Vagina (tissue), 2 donors: ENCODE measurements around the gene ST8SIA3. TPM values are rescaled to one million over a fixed set of nuclear protein-coding genes. Genes with fewer than 3 reads are reported as not detected.

ENCODE experiments used
- DNase-seq, 2 donors: peaks; one replicate each; pipeline ENCODE4 v3.0.0-alpha.2; 2017; ENCODE audit errors: extremely low spot score in 2 of 2
- H3K27ac ChIP-seq: fragments of 200-600 bp; sonication (generic); one replicate; pipeline ENCODE4 v1.5.1; 2019
- H3K27me3 ChIP-seq: fragments of 200-600 bp; sonication (generic); one replicate; pipeline ENCODE4 v1.5.1; 2019
- H3K36me3 ChIP-seq, 2 donors: fragments of 200-600 bp; sonication (generic); one replicate each; pipeline ENCODE4 v1.5.1; 2017 to 2019
- H3K4me1 ChIP-seq: fragments of 200-600 bp; sonication (generic); one replicate; pipeline ENCODE4 v1.5.1; 2019
- H3K4me3 ChIP-seq, 2 donors: fragments of 200-600 bp; sonication (generic); 1 replicate in 1 of 2; 2 replicates in 1 of 2; pipeline ENCODE4 v1.5.1; 2016 to 2019
- H3K9me3 ChIP-seq: fragments of 200-600 bp; sonication (generic); one replicate; pipeline ENCODE4 v1.5.1; 2019
- POLR2A ChIP-seq, 2 donors: fragments of 450-650 bp; IDR thresholded peaks; one replicate each; pipeline ENCODE4 v1.6.1; 2017; ENCODE audit warnings: antibody characterized with exemption in 2 of 2, mild to moderate bottlenecking in 2 of 2, moderate library complexity in 2 of 2
- POLR2AphosphoS5 ChIP-seq, 2 donors: sonication (generic); formaldehyde crosslinking; IDR thresholded peaks; one replicate each; pipeline ENCODE4 v1.9.0; 2017; ENCODE audit warnings: antibody characterized with exemption in 2 of 2, mild to moderate bottlenecking in 2 of 2, low read depth in 1 of 2; ENCODE audit not compliant: insufficient read depth in 1 of 2
- intact Hi-C: fragments of 100-400 bp; cut with DNase I; formaldehyde crosslinking; loops from one replicate; pipeline ENCODE4 v1.15.1; 2023
- total RNA-seq: library from RNA; depleted of rRNA; stranded (reverse); fragments of >200 nt; gene quantifications from one replicate; pipeline ENCODE4 v1.2.3, GENCODE V29; 2016
- TF ChIP-seq, protein P1 (sequence below), 3 experiments: fragments of 450-650 bp in 2 of 3; fragments of 200-600 bp in 1 of 3; sonication (generic) in 1 of 3; IDR thresholded peaks; one replicate each; pipeline ENCODE4 v1.5.1; 2017 to 2019; ENCODE audit warnings: antibody characterized with exemption in 3 of 3, mild to moderate bottlenecking in 2 of 3, moderate library complexity in 2 of 3

ST8SIA3 gene
- total RNA-seq, 1 donor from 2014 or later, result 0.25 TPM

DNA sequence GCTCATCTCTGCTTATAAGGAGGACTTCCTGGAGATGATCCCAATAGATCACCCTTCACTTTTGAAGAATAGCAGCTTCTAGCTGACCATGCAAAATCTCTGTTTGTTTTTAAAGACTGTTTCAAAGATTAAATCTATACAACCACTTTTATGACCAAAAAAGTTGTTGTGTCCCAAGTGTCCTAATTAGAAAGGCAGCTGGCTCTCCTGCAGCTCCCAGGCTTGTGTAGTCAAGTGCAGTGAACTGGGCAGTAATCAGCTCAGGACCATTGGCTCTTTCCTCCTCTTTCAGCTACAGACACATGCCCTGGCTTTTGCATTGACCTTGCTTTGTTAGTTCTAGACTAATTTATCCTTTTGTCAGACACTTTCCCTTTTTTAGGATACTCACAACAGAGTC, 10.4 kb downstream of the ST8SIA3 start:
- TF ChIP-seq POLR2AphosphoS5 (IDR thresholded peaks at IDR 0.05; ENCODE audit: insufficient read depth in 1 of 2, low read depth in 1 of 2), result no peak
- TF ChIP-seq, protein P1, sequence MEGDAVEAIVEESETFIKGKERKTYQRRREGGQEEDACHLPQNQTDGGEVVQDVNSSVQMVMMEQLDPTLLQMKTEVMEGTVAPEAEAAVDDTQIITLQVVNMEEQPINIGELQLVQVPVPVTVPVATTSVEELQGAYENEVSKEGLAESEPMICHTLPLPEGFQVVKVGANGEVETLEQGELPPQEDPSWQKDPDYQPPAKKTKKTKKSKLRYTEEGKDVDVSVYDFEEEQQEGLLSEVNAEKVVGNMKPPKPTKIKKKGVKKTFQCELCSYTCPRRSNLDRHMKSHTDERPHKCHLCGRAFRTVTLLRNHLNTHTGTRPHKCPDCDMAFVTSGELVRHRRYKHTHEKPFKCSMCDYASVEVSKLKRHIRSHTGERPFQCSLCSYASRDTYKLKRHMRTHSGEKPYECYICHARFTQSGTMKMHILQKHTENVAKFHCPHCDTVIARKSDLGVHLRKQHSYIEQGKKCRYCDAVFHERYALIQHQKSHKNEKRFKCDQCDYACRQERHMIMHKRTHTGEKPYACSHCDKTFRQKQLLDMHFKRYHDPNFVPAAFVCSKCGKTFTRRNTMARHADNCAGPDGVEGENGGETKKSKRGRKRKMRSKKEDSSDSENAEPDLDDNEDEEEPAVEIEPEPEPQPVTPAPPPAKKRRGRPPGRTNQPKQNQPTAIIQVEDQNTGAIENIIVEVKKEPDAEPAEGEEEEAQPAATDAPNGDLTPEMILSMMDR (IDR thresholded peaks at IDR 0.05), result no peak
- Histone ChIP-seq H3K27me3 (no peaks in the 10 kb centered on the region), H3K36me3 (no peaks in the 10 kb centered on the region), H3K4me1 (no peaks in the 10 kb centered on the region), H3K27ac (no peak overlapping the region), H3K9me3 (no peaks in the 10 kb centered on the region), H3K4me3 (no peak overlapping the region)
- no peak for DNase-seq
- intact Hi-C loops, result no loop called here

DNA sequence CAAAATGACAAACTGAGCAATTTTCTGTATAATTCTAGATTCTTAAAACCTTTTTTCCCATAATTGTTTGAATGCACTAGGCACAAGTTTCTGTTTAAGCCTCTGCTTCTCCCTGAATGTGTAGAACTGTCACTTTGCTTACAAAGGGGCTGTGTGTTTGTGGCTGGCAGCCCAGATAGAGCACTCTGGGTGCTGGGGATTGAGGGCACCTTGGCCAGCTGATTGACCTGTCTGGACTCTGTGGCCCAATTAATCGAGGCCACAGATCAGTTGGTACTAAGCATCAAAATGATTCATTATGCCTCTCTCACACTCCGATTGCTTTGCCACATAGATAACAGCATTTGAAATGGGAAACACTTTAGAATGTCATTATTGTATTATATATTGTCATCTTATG, 12.1 kb downstream of the ST8SIA3 start:
- Histone ChIP-seq H3K36me3 (no peaks in the 10 kb centered on the region), H3K27me3 (no peaks in the 10 kb centered on the region), H3K4me1 (no peaks in the 10 kb centered on the region), H3K27ac (no peak overlapping the region), H3K9me3 (no peaks in the 10 kb centered on the region), H3K4me3 (no peak overlapping the region)
- TF ChIP-seq POLR2AphosphoS5 (IDR thresholded peaks at IDR 0.05; ENCODE audit: insufficient read depth in 1 of 2, low read depth in 1 of 2) (no peak), POLR2A (IDR thresholded peaks at IDR 0.05) (no peak)
- no peak for DNase-seq
- intact Hi-C loops, result no loop called here

DNA sequence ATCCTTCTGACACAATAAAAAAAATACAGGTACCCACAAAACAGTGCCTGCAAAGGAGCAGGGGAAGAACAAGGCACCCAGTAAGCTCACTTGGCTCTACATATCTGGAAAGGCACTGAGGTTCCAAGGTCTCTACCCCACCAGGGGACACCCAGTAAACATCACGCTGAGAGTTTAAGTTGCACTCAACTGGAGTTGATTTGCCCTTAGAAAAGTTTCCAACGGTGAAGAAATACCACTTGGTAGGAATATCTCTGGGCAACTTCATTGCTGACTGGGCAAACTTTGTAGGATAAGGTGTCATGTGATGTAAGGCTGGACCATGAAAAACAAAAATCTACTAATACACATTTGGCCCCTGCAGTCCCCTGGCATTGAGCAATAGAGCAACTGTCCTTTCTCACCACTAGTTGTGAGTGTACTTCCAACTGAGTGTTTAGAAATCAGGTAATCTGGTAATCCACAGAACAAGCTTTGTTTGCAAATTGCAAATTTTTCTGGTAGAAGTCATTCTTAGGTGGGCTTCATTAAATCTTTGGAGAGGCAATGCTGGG, 14.2 kb downstream of the ST8SIA3 start:
- H3K36me3 ChIP-seq, result no peaks in the 10 kb centered on the region
- intact Hi-C loops, result no loop called here
- no peak for DNase-seq
- no peaks in the 10 kb centered on the region for H3K4me1 ChIP-seq
- no peak overlapping the region for H3K4me3 ChIP-seq
- no peak overlapping the region for H3K27ac ChIP-seq
- H3K27me3 ChIP-seq, result no peaks in the 10 kb centered on the region
- TF ChIP-seq, protein P1 (IDR thresholded peaks at IDR 0.05), result no peak
- TF ChIP-seq POLR2AphosphoS5 (IDR thresholded peaks at IDR 0.05; ENCODE audit: insufficient read depth in 1 of 2, low read depth in 1 of 2) (no peak), POLR2A (IDR thresholded peaks at IDR 0.05) (no peak)
- H3K9me3 ChIP-seq, result no peaks in the 10 kb centered on the region

DNA sequence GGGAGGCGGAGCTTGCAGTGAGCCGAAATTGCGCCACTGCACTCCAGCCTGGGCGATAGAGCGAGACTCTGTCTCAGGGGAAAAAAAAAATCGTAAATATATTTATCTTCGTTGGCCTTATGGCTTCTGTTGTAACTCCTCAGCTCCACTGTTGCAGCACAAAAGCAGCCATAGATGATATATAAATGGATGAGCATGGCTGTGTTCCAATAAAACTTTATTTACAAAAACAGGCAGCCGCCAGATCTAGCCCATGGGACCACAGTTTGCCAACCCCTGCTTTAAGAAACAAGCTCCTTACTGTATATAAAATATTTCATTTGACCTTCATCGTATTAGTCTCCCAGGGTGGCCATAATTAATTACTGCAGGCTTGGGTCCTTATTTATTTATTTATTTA, 20.1 kb downstream of the ST8SIA3 start:
- DNase-seq, result no peak
- no peaks in the 10 kb centered on the region for H3K36me3 ChIP-seq
- TF ChIP-seq POLR2AphosphoS5 (IDR thresholded peaks at IDR 0.05; ENCODE audit: insufficient read depth in 1 of 2, low read depth in 1 of 2) (no peak), POLR2A (IDR thresholded peaks at IDR 0.05) (no peak)
- TF ChIP-seq, protein P1 (IDR thresholded peaks at IDR 0.05), result no peak
- no peaks in the 10 kb centered on the region for H3K4me1 ChIP-seq
- no peaks in the 10 kb centered on the region for H3K27me3 ChIP-seq
- intact Hi-C loops, result no loop called here
- H3K27ac ChIP-seq, result no peak overlapping the region
- H3K4me3 ChIP-seq, result no peak overlapping the region
- no peaks in the 10 kb centered on the region for H3K9me3 ChIP-seq

DNA sequence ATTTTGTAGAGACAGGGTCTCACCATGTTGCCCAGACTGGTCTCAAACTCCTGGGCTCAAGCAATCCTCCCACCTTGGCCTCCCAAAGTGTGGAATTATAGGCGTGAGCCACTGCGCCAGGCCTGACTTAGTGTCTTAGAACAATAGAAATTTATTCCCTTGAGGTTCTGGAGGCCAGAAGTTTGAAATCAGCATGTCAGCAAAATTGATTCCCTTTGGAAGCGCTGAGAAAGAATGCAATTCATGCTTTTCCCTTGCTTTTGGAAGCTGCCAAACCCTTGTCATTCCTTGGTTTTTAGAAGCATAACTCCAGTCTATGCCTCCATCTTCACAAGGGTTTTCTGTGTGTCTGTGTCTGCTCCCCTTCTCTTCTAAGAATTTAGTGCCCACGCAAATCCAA, 20.7 kb downstream of the ST8SIA3 start:
- Histone ChIP-seq H3K4me1 (no peaks in the 10 kb centered on the region), H3K9me3 (no peaks in the 10 kb centered on the region), H3K27me3 (no peaks in the 10 kb centered on the region), H3K27ac (no peak overlapping the region), H3K4me3 (no peak overlapping the region), H3K36me3 (no peaks in the 10 kb centered on the region)
- intact Hi-C loops, result no loop called here
- no peak for DNase-seq
- no peak for TF ChIP-seq POLR2AphosphoS5 (IDR thresholded peaks at IDR 0.05; ENCODE audit: insufficient read depth in 1 of 2, low read depth in 1 of 2)

DNA sequence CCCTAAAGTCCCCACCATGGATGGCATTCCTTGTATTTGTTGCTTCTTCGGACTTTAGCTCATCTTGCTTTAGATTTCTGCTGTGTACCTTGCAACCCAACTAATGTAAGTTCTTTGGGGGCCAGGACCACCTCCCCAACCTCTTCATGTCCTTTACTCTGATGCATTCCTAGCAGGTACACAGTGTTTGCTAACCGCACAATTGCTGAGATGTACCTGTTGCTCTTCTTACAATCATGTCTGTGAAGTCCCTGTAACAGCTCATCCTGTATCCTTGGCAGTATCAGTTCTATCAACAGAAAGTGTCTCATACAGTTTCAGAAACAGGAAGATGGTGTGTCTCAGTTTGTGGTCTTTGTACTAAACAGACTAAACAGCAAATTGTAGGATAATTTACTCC, 24.1 kb downstream of the ST8SIA3 start:
- Histone ChIP-seq H3K36me3 (no peaks in the 10 kb centered on the region), H3K27me3 (no peaks in the 10 kb centered on the region), H3K4me3 (no peak overlapping the region), H3K27ac (no peak overlapping the region), H3K4me1 (no peaks in the 10 kb centered on the region), H3K9me3 (no peaks in the 10 kb centered on the region)
- no peak for TF ChIP-seq POLR2A (IDR thresholded peaks at IDR 0.05)
- TF ChIP-seq, protein P1 (IDR thresholded peaks at IDR 0.05), result no peak
- TF ChIP-seq POLR2AphosphoS5 (IDR thresholded peaks at IDR 0.05; ENCODE audit: insufficient read depth in 1 of 2, low read depth in 1 of 2), result no peak
- no peak for DNase-seq
- intact Hi-C loops, result no loop called here
